HG03196 (cell line): ENCODE measurements around the gene ARHGAP4.

Experiments used
- ATAC-seq: cut with Tn5 transposase; IDR thresholded peaks from one replicate; pipeline ENCODE4 v1.9.1; 2021; ENCODE audit not compliant: unreplicated experiment

The ARHGAP4 gene

GRCh38 chrX:153947009-153947769 is 21.1 kb upstream of the ARHGAP4 start:
- peak; percentile 70 for ATAC-seq

GRCh38 chrX:153945956-153946943 is 20.2 kb upstream of the ARHGAP4 start:
- ATAC-seq, result no peak

GRCh38 chrX:153944800-153945150 is 18.7 kb upstream of the ARHGAP4 start:
- no peak for ATAC-seq

- ATAC-seq, result no peak
These were observed 18.2 kb upstream of the ARHGAP4 start, which contains the start of gene RENBP for GRCh38 chrX:153944140-153944799. TSS of gene RENBP (minus strand) at chrX:153944643. CDS start at chrX:153944610, 33 bp downstream.

GRCh38 chrX:153941336-153942252 is 15.5 kb upstream of the ARHGAP4 start:
- no peak for ATAC-seq

- no peak for ATAC-seq
These were observed 13.5 kb upstream of the ARHGAP4 start for GRCh38 chrX:153939573-153939972.

GRCh38 chrX:153938226-153938786 is 12.2 kb upstream of the ARHGAP4 start:
- no peak for ATAC-seq

GRCh38 chrX:153937056-153937455 is 11.0 kb upstream of the ARHGAP4 start:
- no peak for ATAC-seq

GRCh38 chrX:153935326-153935851 is 9.3 kb upstream of the ARHGAP4 start:
- no peak for ATAC-seq

GRCh38 chrX:153934762-153935325 is 8.8 kb upstream of the ARHGAP4 start, which contains the start of gene NAA10:
TSS of gene NAA10 (minus strand) at chrX:153935037. CDS start at chrX:153934904, 133 bp downstream.
- peak; percentile 80 for ATAC-seq

GRCh38 chrX:153934148-153934761 is 8.2 kb upstream of the ARHGAP4 start:
- ATAC-seq, result peak; percentile 17

- no peak for ATAC-seq
These were observed 7.7 kb upstream of the ARHGAP4 start for GRCh38 chrX:153933748-153934147.

GRCh38 chrX:153932220-153932915 is 6.3 kb upstream of the ARHGAP4 start:
- no peak for ATAC-seq

GRCh38 chrX:153931748-153932147 is 5.7 kb upstream of the ARHGAP4 start:
- ATAC-seq, result no peak

GRCh38 chrX:153931151-153931550 is 5.1 kb upstream of the ARHGAP4 start:
- no peak for ATAC-seq

- ATAC-seq, result no peak
These were observed 4.2 kb upstream of the ARHGAP4 start for GRCh38 chrX:153930011-153930910.

GRCh38 chrX:153929576-153929975 is 3.5 kb upstream of the ARHGAP4 start:
- no peak for ATAC-seq
